Erythroblast (primary cell): ENCODE results near the gene PTPRM.

Experiments
- GATA1 ChIP-seq: IDR thresholded peaks from 2 replicates; pipeline ENCODE4 v1.6.1; 2011; ENCODE audit warnings: low read depth, mild to moderate bottlenecking, control low read depth, low read length, moderate library complexity
- POLR2A ChIP-seq: IDR thresholded peaks from 2 replicates; pipeline ENCODE4 v1.6.1; 2011; ENCODE audit warnings: mild to moderate bottlenecking, low read length

- no peak for TF ChIP-seq POLR2A
- TF ChIP-seq GATA1: no peak
Measured at GRCh38 chr18:7618891-7619442, 51.9 kb downstream of the PTPRM start.
